K562 (cell line): ENCODE measurements around the gene TBC1D20. TPM values are rescaled to one million over a fixed set of nuclear protein-coding genes. Genes with fewer than 3 reads are reported as not detected.
A peak's percentile ranks its signal among the peaks of the same experiment; 100 is the strongest.

ENCODE experiments used
- ATAC-seq: fragments of 200-7000 bp; cut with Tn5 transposase; 3 replicates; pipeline ENCODE4 v1.9.1; 2020; ENCODE audit warnings: moderate library complexity
- BruUV-seq: library from RNA; stranded (reverse); fragments of 400-500 nt; replicated peaks from 2 replicates; lab custom pipeline; 2021; lab: Mats Ljungman, UMichigan
- CTCF ChIA-PET: fragments of 300-600 bp; formaldehyde crosslinking; extraction: SDS; loops from one replicate; lab custom pipeline; 2021; ENCODE audit warnings: low intra/inter-chr PET ratio; lab: Yijun Ruan, JAX
- POLR2A ChIA-PET: fragments of 300-600, 350-650 bp; sonication (Branson Sonifier 250); formaldehyde crosslinking; extraction: SDS; loops from one replicate; lab custom pipeline; 2021; ENCODE audit warnings: antibody characterized with exemption, inconsistent platforms; lab: Yijun Ruan, JAX
- DNase-seq, 4 experiments: peaks; one replicate each; pipeline versions ENCODE4 v3.0.0 to v3.0.0-alpha.2; 2011 to 2018; ENCODE audit warnings: low spot score in 3 of 4, mixed read lengths in 3 of 4; ENCODE audit errors: extremely low read depth in 1 of 4
- FAIRE-seq: peaks from 2 replicates; lab custom pipeline; 2011; peaks lifted over from hg19 to GRCh38; lab: Jason Lieb, UNC
- H2AFZ ChIP-seq: 2 replicates; pipeline ENCODE4 v1.6.0; 2011; ENCODE audit warnings: low read depth, low read length, control low read depth, inconsistent platforms
- H3K27ac ChIP-seq: fragments of 200-600 bp; 3 replicates; pipeline ENCODE4 v1.8.0; 2011; ENCODE audit warnings: low read depth, mild to moderate bottlenecking, control low read depth, inconsistent platforms, low read length, moderate library complexity, mixed read lengths; ENCODE audit errors: extremely low read depth
- H3K27me3 ChIP-seq, 2 experiments: fragments of 300-600 bp in 1 of 2; 2 replicates in 1 of 2; 3 replicates in 1 of 2; pipeline versions ENCODE4 v1.6.0 to v1.8.0; 2011; ENCODE audit warnings: inconsistent platforms in 2 of 2, low read length in 2 of 2, mild to moderate bottlenecking in 1 of 2, mixed read lengths in 1 of 2, moderate library complexity in 1 of 2; ENCODE audit not compliant: control insufficient read depth in 2 of 2, insufficient read depth in 2 of 2
- H3K36me3 ChIP-seq: fragments of 300-600 bp; 3 replicates; pipeline ENCODE4 v1.8.0; 2011; ENCODE audit warnings: mild to moderate bottlenecking, low read length, inconsistent platforms; ENCODE audit not compliant: control insufficient read depth, insufficient read depth
- H3K4me1 ChIP-seq, 2 experiments: fragments of 200-600 bp in 1 of 2; replicated peaks in 1 of 2; 2 replicates in 1 of 2; 3 replicates in 1 of 2; pipeline versions ENCODE4 v1.5.1 to v1.8.0; 2011; ENCODE audit warnings: inconsistent platforms in 2 of 2, low read length in 2 of 2, mild to moderate bottlenecking in 1 of 2, mixed read lengths in 1 of 2, moderate library complexity in 1 of 2; ENCODE audit not compliant: control insufficient read depth in 2 of 2, insufficient read depth in 2 of 2
- H3K4me2 ChIP-seq: 2 replicates; pipeline ENCODE4 v1.6.1; 2011; ENCODE audit warnings: low read length, control low read depth, inconsistent platforms, mixed read lengths; ENCODE audit not compliant: insufficient read depth
- H3K4me3 ChIP-seq: fragments of 200-600 bp; sonication (generic), shearing (Covaris generic); 2 replicates; pipeline ENCODE4 v1.5.1; 2016; ENCODE audit warnings: control low read depth, inconsistent platforms
- H3K79me2 ChIP-seq: fragments of 200-600 bp; 3 replicates; pipeline ENCODE4 v1.8.0; 2011; ENCODE audit warnings: low read length, inconsistent platforms; ENCODE audit not compliant: control insufficient read depth, insufficient read depth
- H3K9ac ChIP-seq, 2 experiments: 2 replicates each; pipeline versions ENCODE4 v1.6.0 to v1.6.1; 2011; ENCODE audit warnings: low read depth in 2 of 2, low read length in 2 of 2, control low read depth in 1 of 2, inconsistent platforms in 1 of 2, mild to moderate bottlenecking in 1 of 2, mixed read lengths in 1 of 2; ENCODE audit not compliant: insufficient read depth in 1 of 2
- H3K9me1 ChIP-seq: one replicate; pipeline ENCODE4 v1.6.0; 2011; ENCODE audit warnings: inconsistent platforms, mild to moderate bottlenecking, low read length, moderate library complexity; ENCODE audit not compliant: control insufficient read depth, insufficient read depth
- H3K9me3 ChIP-seq: replicated peaks from 2 replicates; pipeline ENCODE4 v1.5.1; 2011; ENCODE audit warnings: low read depth, low read length, inconsistent platforms; ENCODE audit not compliant: control insufficient read depth, insufficient read depth
- H4K20me1 ChIP-seq: replicated peaks from 2 replicates; pipeline ENCODE4 v1.6.1; 2011; ENCODE audit warnings: low read length, inconsistent platforms, mixed read lengths; ENCODE audit not compliant: control insufficient read depth, insufficient read depth
- CBX3 ChIP-seq, 2 experiments: IDR thresholded peaks; 1 replicate in 1 of 2; 2 replicates in 1 of 2; pipeline ENCODE4 v1.6.1; 2012; ENCODE audit warnings: inconsistent platforms in 2 of 2, low read length in 2 of 2, borderline replicate concordance in 1 of 2, control low read depth in 1 of 2
- HNRNPLL ChIP-seq: fragments of 200-400 bp; formaldehyde crosslinking; IDR thresholded peaks from 2 replicates; pipeline ENCODE4 v1.6.1; 2017; ENCODE audit warnings: low read length, low read depth, mild to moderate bottlenecking; ENCODE audit not compliant: poor library complexity, severe bottlenecking
- MCM2 ChIP-seq: fragments of 450-650 bp; IDR thresholded peaks from 2 replicates; pipeline ENCODE4 v1.6.1; 2017; ENCODE audit warnings: low read depth, mild to moderate bottlenecking
- MCM3 ChIP-seq: fragments of 450-650 bp; IDR thresholded peaks from 2 replicates; pipeline ENCODE4 v1.6.1; 2016
- NR1H2 ChIP-seq: sonication (generic); formaldehyde crosslinking; IDR thresholded peaks from 2 replicates; pipeline ENCODE4 v1.4.0; 2020; ENCODE audit warnings: mild to moderate bottlenecking, missing genetic modification reagents
- POU5F1 ChIP-seq: fragments of 150-350 bp; IDR thresholded peaks from 2 replicates; pipeline ENCODE4 v1.6.1; 2014; ENCODE audit warnings: borderline replicate concordance, low read length, low read depth, mild to moderate bottlenecking; ENCODE audit not compliant: partially characterized antibody
- TOE1 ChIP-seq, 2 experiments: fragments of 450-650 bp in 1 of 2; sonication (generic) in 1 of 2; formaldehyde crosslinking in 1 of 2; IDR thresholded peaks; 2 replicates each; pipeline versions ENCODE4 v1.7.1 to v1.8.0; 2016 to 2022; ENCODE audit warnings: borderline replicate concordance in 2 of 2, mild to moderate bottlenecking in 2 of 2, antibody characterized with exemption in 1 of 2, inconsistent platforms in 1 of 2, low read depth in 1 of 2, missing genetic modification reagents in 1 of 2, moderate library complexity in 1 of 2
- ZNF507 ChIP-seq: conservative IDR thresholded peaks from 2 replicates; pipeline ENCODE4 v1.6.1; 2017; ENCODE audit warnings: missing genetic modification characterization, missing compliant biosample characterization
- WGBS: fragments of 100-300 bp; shearing (Covaris generic); methylation state at CpG from one replicate; pipeline ENCODE4 v1.1.6; 2016; ENCODE audit warnings: low coverage, mixed read lengths; ENCODE audit not compliant: insufficient coverage; ENCODE audit errors: missing lambda C conversion rate; 5-methylcytosine and 5-hydroxymethylcytosine counted together
- in situ Hi-C: fragments of 300-500 bp; cut with MboI; formaldehyde crosslinking; loops from 4 replicates; pipeline ENCODE4 v1.15.0; 2018; ENCODE audit warnings: inconsistent platforms, mixed read lengths
- intact Hi-C: fragments of 100-400 bp; cut with micrococcal nuclease; formaldehyde crosslinking; loops from 2 replicates; pipeline ENCODE4 v1.14.2; 2022
- polyA plus RNA-seq, 8 experiments: library from polyadenylated mRNA; depleted of rRNA in 4 of 8; stranded (reverse) in 5 of 8; unstranded in 3 of 8; fragments of >200 nt; fragmentation: Nextera tagmentation in 2 of 8; fragmentation: Illumina TruSeq in 1 of 8; extraction: Ambion mirVana in 2 of 8; extraction: Trizol in 1 of 8; gene quantifications; 2 replicates each; pipeline versions ENCODE4 v1.2.1 to v1.2.3, GENCODE V29; 2011 to 2014; ENCODE audit warnings: inconsistent platforms in 1 of 8, missing spikeins in 1 of 8
- total RNA-seq, 7 experiments: library from RNA; depleted of rRNA in 6 of 7; stranded (reverse); fragments of >200 nt in 6 of 7; fragmentation: Illumina TruSeq in 2 of 7; extraction: Trizol in 2 of 7; gene quantifications; 2 replicates each; pipeline versions ENCODE4 v1.2.1 to v1.2.3, GENCODE V29; 2011 to 2021; ENCODE audit warnings: low replicate concordance in 1 of 7
- TF ChIP-seq, protein P1 (sequence below): sonication (generic); formaldehyde crosslinking; IDR thresholded peaks from 2 replicates; pipeline ENCODE4 v1.9.0; 2022; ENCODE audit warnings: mild to moderate bottlenecking, missing genetic modification reagents
- TF ChIP-seq, protein P2 (sequence below): fragments of 450-650 bp; formaldehyde crosslinking; IDR thresholded peaks from 2 replicates; pipeline ENCODE4 v1.4.0; 2022; ENCODE audit warnings: missing genetic modification characterization
- TF ChIP-seq, protein P3 (sequence below): fragments of 450-650 bp; IDR thresholded peaks from 2 replicates; pipeline ENCODE4 v1.6.1; 2018; ENCODE audit warnings: mild to moderate bottlenecking, low read depth; ENCODE audit not compliant: partially characterized antibody

The TBC1D20 gene
- total and polyA plus RNA-seq, 9 of the 15 experiments (the other 6 are each of a cell fraction or from before 2014, with no cell fraction given), result 7.0 to 25.3 (median 15.1) TPM

DNA sequence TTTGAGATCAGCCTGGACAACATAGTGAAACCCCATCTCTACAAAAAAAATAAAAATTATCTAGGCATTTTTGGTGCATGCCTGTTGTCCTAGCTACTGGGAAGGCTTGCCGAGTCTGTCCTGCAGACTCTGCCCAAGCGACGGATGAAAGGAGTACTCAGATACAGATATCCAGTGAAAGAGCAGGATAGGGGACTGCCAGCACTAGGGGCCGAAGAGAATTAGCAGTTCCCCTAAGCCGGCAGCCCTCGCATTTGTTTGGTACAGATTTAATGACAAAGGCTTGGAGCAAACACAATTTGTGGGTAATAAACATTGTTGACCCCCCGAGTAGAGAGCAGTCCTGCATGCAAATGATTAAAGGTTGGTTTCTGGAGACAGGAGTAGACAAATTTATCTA is 5.4 kb upstream of the TBC1D20 start:
- POLR2A ChIA-PET, result no interaction called here
- Histone ChIP-seq H3K4me1 (peaks cover 0 to 4% of the 10 kb centered on the region in 2 experiments; a peak in 1 of 5 replicates), H3K79me2 (no peaks in the 10 kb centered on the region), H3K9me1 (no peaks in the 10 kb centered on the region), H3K9ac (no peak overlapping the region), H3K36me3 (no peaks in the 10 kb centered on the region), H3K27ac (no peak overlapping the region), H3K4me2 (no peak overlapping the region), H3K4me3 (no peak overlapping the region)
- in situ Hi-C loops (no loop called here), intact Hi-C loops (no loop called here)
- no peak for ATAC-seq
- no TSS peak for BruUV-seq
- no peak for DNase-seq
- TF ChIP-seq, protein P1, sequence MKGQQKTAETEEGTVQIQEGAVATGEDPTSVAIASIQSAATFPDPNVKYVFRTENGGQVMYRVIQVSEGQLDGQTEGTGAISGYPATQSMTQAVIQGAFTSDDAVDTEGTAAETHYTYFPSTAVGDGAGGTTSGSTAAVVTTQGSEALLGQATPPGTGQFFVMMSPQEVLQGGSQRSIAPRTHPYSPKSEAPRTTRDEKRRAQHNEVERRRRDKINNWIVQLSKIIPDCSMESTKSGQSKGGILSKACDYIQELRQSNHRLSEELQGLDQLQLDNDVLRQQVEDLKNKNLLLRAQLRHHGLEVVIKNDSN (CRISPR knock-in tag), result no peak
- no peak for TF ChIP-seq HNRNPLL
- TF ChIP-seq MCM3, result no peak
- no peak for TF ChIP-seq MCM2
- TF ChIP-seq, protein P2, sequence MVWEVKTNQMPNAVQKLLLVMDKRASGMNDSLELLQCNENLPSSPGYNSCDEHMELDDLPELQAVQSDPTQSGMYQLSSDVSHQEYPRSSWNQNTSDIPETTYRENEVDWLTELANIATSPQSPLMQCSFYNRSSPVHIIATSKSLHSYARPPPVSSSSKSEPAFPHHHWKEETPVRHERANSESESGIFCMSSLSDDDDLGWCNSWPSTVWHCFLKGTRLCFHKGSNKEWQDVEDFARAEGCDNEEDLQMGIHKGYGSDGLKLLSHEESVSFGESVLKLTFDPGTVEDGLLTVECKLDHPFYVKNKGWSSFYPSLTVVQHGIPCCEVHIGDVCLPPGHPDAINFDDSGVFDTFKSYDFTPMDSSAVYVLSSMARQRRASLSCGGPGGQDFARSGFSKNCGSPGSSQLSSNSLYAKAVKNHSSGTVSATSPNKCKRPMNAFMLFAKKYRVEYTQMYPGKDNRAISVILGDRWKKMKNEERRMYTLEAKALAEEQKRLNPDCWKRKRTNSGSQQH, result no peak
- peak in 1 of 2 experiments; percentile 28; a peak in 1 of 3 replicates for TF ChIP-seq CBX3 (IDR thresholded peaks at IDR 0.05; ENCODE audit: borderline replicate concordance in 1 of 2, low read length in 2 of 2)
- no peak for TF ChIP-seq NR1H2 (CRISPR knock-in tag)
- TF ChIP-seq, protein P3, sequence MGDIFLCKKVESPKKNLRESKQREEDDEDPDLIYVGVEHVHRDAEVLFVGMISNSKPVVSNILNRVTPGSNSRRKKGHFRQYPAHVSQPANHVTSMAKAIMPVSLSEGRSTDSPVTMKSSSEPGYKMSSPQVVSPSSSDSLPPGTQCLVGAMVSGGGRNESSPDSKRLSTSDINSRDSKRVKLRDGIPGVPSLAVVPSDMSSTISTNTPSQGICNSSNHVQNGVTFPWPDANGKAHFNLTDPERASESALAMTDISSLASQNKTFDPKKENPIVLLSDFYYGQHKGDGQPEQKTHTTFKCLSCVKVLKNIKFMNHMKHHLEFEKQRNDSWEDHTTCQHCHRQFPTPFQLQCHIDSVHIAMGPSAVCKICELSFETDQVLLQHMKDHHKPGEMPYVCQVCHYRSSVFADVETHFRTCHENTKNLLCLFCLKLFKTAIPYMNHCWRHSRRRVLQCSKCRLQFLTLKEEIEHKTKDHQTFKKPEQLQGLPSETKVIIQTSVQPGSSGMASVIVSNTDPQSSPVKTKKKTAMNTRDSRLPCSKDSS, result peak; percentile 21
- no peak for TF ChIP-seq TOE1 (IDR thresholded peaks at IDR 0.05; ENCODE audit: borderline replicate concordance)
- TF ChIP-seq TOE1 (CRISPR knock-in tag; IDR thresholded peaks at IDR 0.05; ENCODE audit: borderline replicate concordance, low read depth), result no peak
- no peak for TF ChIP-seq ZNF507 (tag)
- TF ChIP-seq POU5F1, result no peak
- TF ChIP-seq, all 486 proteins: peak for 2
- Histone ChIP-seq H3K27me3 (no peaks in the 10 kb centered on the region), H2AFZ (no peak overlapping the region), H4K20me1 (no peaks in the 10 kb centered on the region), H3K9me3 (peaks cover 4% of the 10 kb centered on the region)
- 50% methylated on average over 7 of the region's 7 CpGs for WGBS
- CTCF ChIA-PET, result no interaction called here
- FAIRE-seq, result no peak
